Muscle of leg (tissue), 11 donors: ENCODE data around the gene FGD5. TPM values are rescaled to one million over a fixed set of nuclear protein-coding genes. Genes with fewer than 3 reads are reported as not detected.

Experiments
- DNase-seq: peaks from one replicate; pipeline ENCODE4 v3.0.0; 2013
- H3K27ac ChIP-seq: one replicate; pipeline ENCODE4 v1.5.1; 2013; ENCODE audit warnings: mild to moderate bottlenecking, low read length, control low read depth
- H3K27me3 ChIP-seq: one replicate; pipeline ENCODE4 v1.6.1; 2013; ENCODE audit warnings: low read length; ENCODE audit not compliant: control insufficient read depth, insufficient read depth
- H3K36me3 ChIP-seq: one replicate; pipeline ENCODE4 v1.6.1; 2013; ENCODE audit warnings: low read length; ENCODE audit not compliant: control insufficient read depth, insufficient read depth
- H3K4me1 ChIP-seq: one replicate; pipeline ENCODE4 v1.6.1; 2013; ENCODE audit warnings: low read length; ENCODE audit not compliant: control insufficient read depth, insufficient read depth
- H3K4me3 ChIP-seq: one replicate; pipeline ENCODE4 v1.5.1; 2013; ENCODE audit warnings: low read length, control low read depth
- H3K9me3 ChIP-seq: replicated peaks from 2 replicates; pipeline ENCODE4 v1.6.1; 2013; ENCODE audit warnings: low read depth, low read length; ENCODE audit not compliant: control insufficient read depth
- WGBS: methylation state at CpG from one replicate; pipeline ENCODE4 v1.1.5; 2013; ENCODE audit warnings: missing lambda C conversion rate; ENCODE audit not compliant: insufficient coverage; 5-methylcytosine and 5-hydroxymethylcytosine counted together
- polyA plus RNA-seq, 8 donors: library from polyadenylated mRNA; unstranded; fragments of 120-200 nt; gene quantifications; one replicate each; pipeline versions ENCODE4 v1.2.1 to v1.2.3, GENCODE V29; 2013; ENCODE audit warnings: inconsistent platforms in 1 of 8, low replicate concordance in 1 of 8; ENCODE audit not compliant: insufficient read length in 8 of 8, insufficient read depth in 1 of 8
- total RNA-seq: library from RNA; stranded (reverse); fragments of 120-200 nt; gene quantifications from one replicate; pipeline ENCODE4 v1.2.4, GENCODE V29; 2013

Gene FGD5
- total and polyA plus RNA-seq, 9 donors, result 14.1 to 26.4 (median 20.0) TPM

GRCh38 chr3:14925729-14926591 is 107.2 kb downstream of the FGD5 start:
- H3K27me3 ChIP-seq, result no peaks in the 10 kb centered on the region
- peaks cover 14% of the 10 kb centered on the region for H3K36me3 ChIP-seq
- WGBS, result 50% methylated on average over 5 of the region's 9 CpGs
- peaks cover 3% of the 10 kb centered on the region for H3K4me1 ChIP-seq
- H3K4me3 ChIP-seq, result no peak overlapping the region
- H3K27ac ChIP-seq, result no peak overlapping the region
- no peaks in the 10 kb centered on the region for H3K9me3 ChIP-seq
- peak; percentile 71 for DNase-seq

DNA sequence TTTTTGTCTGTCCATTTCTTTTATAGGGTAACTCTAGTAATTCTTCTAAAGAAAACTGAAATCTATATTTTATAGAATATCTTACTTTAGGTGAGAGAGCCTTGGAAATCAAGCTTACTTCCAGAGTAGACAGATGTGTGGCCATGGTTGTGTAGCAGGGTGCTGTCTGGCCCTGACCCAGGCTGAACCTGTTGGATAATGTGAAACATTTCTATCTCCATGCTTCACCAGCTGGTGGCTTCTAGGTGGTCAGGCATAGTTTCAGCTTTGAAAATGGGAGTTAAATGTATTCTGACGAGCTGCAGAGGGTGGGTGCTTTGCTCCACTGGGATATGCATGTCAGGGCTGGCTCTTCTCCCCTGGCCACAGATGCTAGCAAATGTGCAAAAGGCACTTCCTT is 107.8 kb downstream of the FGD5 start:
- H3K27me3 ChIP-seq, result no peaks in the 10 kb centered on the region
- peaks cover 14% of the 10 kb centered on the region for H3K36me3 ChIP-seq
- 75% methylated on average over 1 of the region's 1 CpG for WGBS
- no peaks in the 10 kb centered on the region for H3K9me3 ChIP-seq
- H3K4me3 ChIP-seq, result no peak overlapping the region
- no peak overlapping the region for H3K27ac ChIP-seq
- no peak for DNase-seq
- H3K4me1 ChIP-seq, result no peaks in the 10 kb centered on the region

DNA sequence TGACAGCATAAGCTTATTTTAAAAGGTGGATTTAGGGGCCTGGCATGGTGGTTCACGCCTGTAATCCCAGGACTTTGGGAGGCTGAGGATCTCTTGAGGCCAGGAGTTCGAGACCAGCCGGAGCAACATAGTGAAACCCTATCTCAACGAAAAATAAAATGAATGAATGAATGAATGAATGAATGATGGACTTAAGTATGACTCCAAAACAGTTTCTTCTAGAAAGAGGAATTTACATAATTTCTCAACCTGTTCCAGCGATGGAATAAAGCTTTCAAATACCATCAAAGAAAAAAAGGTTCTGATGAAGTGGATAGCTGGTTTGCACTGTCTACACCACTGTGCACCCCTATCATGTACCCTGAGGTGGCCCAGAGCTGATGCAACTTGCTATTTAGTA is 108.5 kb downstream of the FGD5 start:
- peaks cover 16% of the 10 kb centered on the region for H3K36me3 ChIP-seq

GRCh38 chr3:14929310-14930074 is 110.7 kb downstream of the FGD5 start:
- no CpG with 5 or more reads among the region's 2 CpGs for WGBS
- H3K9me3 ChIP-seq, result no peaks in the 10 kb centered on the region
- no peak for DNase-seq

More for the DNA sequence above, 108.5 kb downstream of the FGD5 start:
- Histone ChIP-seq H3K9me3 (no peaks in the 10 kb centered on the region), H3K4me3 (no peak overlapping the region), H3K27ac (no peak overlapping the region), H3K4me1 (no peaks in the 10 kb centered on the region), H3K27me3 (no peaks in the 10 kb centered on the region)
- no peak for DNase-seq
- WGBS, result 100% methylated on average over 1 of the region's 5 CpGs

GRCh38 chr3:14933820-14934425 is 115.2 kb downstream of the FGD5 start:
- Histone ChIP-seq H3K4me1 (no peaks in the 10 kb centered on the region), H3K36me3 (peaks cover 2% of the 10 kb centered on the region), H3K4me3 (no peak overlapping the region), H3K27me3 (no peaks in the 10 kb centered on the region), H3K27ac (no peak overlapping the region), H3K9me3 (no peaks in the 10 kb centered on the region)
- WGBS, result 40% methylated on average over 2 of the region's 7 CpGs
- no peak for DNase-seq

More at GRCh38 chr3:14929310-14930074, 110.7 kb downstream of the FGD5 start:
- no peak overlapping the region for H3K27ac ChIP-seq
- H3K4me1 ChIP-seq, result no peaks in the 10 kb centered on the region
- no peak overlapping the region for H3K4me3 ChIP-seq
- H3K27me3 ChIP-seq, result no peaks in the 10 kb centered on the region
- peaks cover 9% of the 10 kb centered on the region for H3K36me3 ChIP-seq

DNA sequence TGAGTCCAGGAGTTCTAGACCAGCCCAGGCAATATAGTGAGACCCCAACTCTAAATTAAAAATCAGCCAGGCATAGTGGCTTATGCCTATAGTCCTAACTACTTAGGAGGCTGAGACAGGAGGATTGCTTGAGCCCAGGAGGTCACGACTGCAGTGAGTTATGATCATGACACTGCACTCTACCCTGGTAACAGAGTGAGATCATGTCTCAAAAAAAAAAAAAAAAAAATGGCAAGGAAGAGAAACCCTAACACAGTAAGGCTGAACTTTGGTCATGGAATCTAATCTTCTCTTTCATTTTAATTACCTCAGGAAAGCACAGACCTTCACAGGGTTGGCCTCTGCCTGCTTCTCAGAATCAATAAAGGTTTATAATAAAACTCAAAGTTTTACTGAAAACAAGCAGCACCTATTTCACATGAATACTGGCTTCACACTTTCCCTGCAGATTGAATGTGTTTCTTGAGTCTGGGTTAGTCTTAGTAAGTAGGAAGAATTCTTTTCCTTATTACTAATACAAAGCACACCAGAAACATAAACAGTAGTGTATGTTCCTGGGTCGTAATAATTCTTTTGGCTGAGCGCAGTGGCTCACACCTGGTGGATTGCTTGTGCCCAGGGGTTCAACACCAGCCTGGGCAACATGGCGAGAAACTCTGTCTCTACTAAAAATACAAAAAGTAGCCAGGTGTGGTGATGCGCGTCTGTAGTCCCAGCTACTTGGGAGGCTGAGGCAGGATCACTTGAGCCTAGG is 117.0 kb downstream of the FGD5 start:
- H3K9me3 ChIP-seq, result no peaks in the 10 kb centered on the region
- no peaks in the 10 kb centered on the region for H3K27me3 ChIP-seq
- no CpG with 5 or more reads among the region's 6 CpGs for WGBS
- H3K27ac ChIP-seq, result no peak overlapping the region
- H3K4me1 ChIP-seq, result no peaks in the 10 kb centered on the region
- H3K36me3 ChIP-seq, result peaks cover 2% of the 10 kb centered on the region
- no peak overlapping the region for H3K4me3 ChIP-seq
- no peak for DNase-seq

GRCh38 chr3:14938954-14939353 is 120.2 kb downstream of the FGD5 start:
- H3K27ac ChIP-seq, result no peak overlapping the region
- no peak for DNase-seq
- H3K9me3 ChIP-seq, result no peaks in the 10 kb centered on the region
- H3K4me1 ChIP-seq, result no peaks in the 10 kb centered on the region
- H3K27me3 ChIP-seq, result no peaks in the 10 kb centered on the region
- no peak overlapping the region for H3K4me3 ChIP-seq
- peaks cover 13% of the 10 kb centered on the region for H3K36me3 ChIP-seq
- 82% methylated on average over 4 of the region's 4 CpGs for WGBS

DNA sequence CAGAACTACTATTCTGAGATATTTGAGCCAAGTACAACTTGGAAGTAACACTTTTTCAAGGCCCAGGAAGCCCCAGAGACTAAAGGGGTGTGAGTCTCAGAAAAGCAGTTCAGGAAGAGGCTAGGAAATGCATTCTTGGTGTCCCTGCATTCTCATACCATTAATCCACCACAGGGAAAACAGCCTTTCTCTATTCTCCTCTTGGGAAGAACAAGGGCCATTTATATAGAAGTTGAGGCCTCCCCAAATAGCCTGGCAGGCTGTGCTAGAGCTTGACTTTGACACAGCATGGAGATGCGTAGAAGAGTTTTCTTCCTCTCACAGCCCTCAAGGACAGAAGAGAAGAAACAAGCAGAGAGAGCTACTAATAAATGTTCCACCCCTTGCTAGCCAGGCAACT is 123.1 kb downstream of the FGD5 start:
- DNase-seq, result no peak
- no CpG with 5 or more reads among the region's 1 CpG for WGBS
- H3K27ac ChIP-seq, result no peak overlapping the region
- no peaks in the 10 kb centered on the region for H3K9me3 ChIP-seq
- H3K4me1 ChIP-seq, result peaks cover 4% of the 10 kb centered on the region
- H3K4me3 ChIP-seq, result no peak overlapping the region
- H3K27me3 ChIP-seq, result no peaks in the 10 kb centered on the region
- H3K36me3 ChIP-seq, result peaks cover 24% of the 10 kb centered on the region

DNA sequence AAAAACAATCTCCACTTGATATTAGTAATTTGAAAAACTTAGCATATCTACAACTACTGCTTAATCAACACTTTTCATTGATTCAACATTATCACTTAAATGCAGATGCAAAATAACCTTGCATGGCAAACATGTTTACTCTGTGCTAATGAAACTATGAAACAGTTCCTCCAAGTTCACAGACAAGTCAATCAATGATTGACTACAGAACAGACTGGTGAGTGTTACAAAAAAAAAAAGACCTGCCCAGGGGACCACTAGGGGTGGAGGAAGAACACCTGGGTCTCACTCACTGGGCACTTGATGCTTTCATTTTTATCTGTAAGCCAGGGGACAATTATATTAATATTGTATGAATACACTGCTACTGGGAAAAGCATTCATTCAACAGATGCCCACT is 124.3 kb downstream of the FGD5 start:
- no peaks in the 10 kb centered on the region for H3K9me3 ChIP-seq
- peaks cover 4% of the 10 kb centered on the region for H3K4me1 ChIP-seq
- no peak overlapping the region for H3K27ac ChIP-seq
- no peak for DNase-seq
- H3K4me3 ChIP-seq, result no peak overlapping the region
- H3K27me3 ChIP-seq, result no peaks in the 10 kb centered on the region
- H3K36me3 ChIP-seq, result peaks cover 24% of the 10 kb centered on the region
